CD1c-positive myeloid dendritic cell (primary cell): Measurements from ENCODE around the gene PPL.
"Not testable (repeated sequence)": the region's sequence is repeated elsewhere in the genome, so short reads cannot be mapped to it uniquely, and the experiment has no call there.

ENCODE experiments used
- DNase-seq: peaks from one replicate; pipeline ENCODE4 v3.0.0-alpha.2; 2016; ENCODE audit errors: extremely low spot score

The PPL gene

DNA sequence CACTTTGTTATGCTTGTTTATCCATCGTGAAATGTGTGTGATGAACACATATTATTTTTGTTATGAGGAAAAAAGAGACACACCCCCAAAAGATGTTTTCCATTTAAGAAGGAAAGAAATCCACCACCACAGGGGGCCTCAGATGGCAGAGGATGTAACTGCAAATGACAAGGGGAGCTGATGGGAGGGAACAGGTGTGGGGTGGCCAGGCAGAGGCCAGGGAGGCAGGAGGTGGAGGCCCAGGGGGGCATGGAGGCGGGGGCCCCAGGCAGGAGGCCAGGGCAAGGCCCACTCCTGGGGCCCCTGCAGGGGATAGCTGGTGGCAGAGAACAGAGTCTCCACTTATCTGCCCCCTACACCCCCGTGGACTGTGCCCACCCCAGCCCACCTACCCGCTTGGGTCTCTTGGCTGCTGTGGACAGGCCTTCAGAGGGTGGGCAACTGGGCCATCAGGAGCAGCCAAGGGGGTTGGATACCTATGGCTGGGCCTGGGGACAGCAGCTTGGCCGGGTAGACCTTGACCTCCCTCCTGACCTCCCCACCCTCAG is 28.0 kb downstream of the PPL start:
- DNase-seq: no peak

DNA sequence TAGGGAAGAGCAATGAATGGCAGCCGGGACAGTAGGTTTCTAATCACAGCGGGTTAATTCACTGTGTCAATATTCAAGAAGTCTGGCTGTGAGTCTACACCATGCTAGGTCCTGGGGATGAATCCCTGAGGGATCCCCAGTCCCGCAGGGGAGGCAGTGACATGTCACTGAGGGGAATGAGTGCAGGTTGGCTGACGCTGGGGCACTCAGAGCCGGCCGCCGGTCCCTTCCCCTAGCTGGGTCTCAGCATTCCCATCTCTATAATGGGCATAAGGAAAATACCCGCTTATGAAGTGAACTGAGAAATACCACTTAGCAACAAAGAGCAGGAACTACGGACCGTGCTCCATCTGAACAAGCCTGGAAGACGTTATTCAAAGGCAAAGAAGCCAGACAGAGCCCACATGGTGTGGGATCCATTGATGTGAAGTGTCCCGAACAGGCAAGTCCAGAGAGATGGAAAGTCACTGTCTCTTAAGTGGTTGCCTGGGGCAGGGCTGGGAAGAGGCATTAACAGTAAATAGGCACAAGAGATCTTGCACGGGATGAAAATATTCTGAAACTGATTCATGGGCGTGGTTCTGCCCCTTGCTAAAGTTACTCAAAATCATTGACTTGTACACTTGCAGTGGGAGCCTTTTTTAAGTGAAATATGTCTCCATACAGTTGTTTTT is 31.9 kb downstream of the PPL start:
- DNase-seq: no peak

DNA sequence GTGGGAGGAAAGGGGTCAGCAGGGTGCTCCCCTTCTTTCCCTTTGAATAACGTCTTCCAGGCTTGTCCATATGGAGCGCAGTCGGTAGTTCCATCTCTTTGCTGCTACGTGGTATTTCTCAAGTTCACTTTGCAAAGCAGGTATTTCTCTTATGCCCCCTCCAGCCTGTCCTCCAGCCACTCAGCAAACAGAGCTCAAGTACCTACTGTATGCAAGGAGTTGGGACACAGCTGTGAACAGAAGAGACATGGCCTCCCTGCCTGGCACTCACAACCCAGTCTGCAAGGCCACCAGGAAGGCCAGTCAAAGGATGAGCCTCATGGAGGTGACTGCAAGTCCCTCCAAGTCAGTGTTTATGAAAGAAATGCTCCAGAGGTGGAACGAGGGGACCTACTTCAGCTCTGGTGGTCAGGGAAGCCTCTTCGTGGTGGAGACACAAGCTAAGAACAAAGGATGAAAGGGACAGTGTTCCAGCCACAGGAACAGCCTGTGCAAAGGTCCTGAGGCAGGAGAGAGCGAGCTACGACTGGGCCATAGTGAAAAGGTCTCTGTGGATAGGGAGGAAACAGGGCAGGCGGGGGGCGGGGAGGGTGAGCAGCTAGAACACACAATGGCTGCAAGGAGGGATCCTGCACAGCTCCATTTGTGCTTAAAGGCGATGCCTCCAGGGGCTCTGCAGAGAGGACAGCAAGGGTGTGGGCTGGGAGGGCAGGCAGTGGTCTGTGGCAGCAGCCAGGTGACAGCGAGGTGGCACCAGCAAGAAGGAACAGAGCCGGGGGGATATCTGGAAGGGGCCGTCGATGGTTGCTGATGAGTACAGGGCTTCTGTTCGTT is 32.6 kb downstream of the PPL start:
- no peak for DNase-seq

DNA sequence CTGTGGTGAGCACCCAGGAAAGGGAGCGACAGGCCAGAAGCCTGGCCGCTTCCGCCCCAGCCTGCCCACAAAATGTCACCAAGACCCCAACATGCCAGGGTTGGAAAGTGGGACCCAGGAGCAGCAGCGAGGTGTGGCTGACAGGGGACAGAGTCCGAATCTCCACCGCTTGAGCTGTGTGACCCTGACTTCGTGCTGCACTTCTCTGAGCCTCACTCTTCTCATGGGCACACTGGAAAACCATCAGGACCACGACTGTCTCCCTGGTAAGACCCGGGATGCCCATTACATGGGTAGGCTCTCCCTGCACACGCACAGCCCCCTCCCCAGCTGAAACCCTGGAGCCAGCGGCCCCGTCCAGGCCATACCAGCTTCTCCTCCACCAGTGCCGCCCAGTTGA is 34.9 kb downstream of the PPL start:
- no peak for DNase-seq

DNA sequence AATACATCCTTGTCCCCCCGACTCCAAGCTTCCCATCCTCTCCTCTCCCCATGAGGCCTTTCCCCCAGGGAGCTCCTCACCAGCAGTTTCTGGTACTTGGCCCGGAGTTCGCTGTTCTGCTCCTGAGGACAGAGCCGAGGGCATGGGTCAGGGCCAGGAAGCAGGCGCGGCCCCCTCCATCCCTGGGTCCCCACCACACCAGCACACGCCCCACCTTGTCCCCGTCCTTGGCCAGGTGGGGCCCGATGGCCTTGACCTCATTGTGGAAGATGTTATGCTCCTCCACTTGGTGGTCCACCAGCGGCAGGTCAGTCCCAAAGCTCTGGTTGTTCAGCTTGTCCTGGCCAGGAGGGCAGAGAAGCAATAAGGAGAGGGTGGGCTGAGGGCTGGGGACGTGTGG is 36.2 kb downstream of the PPL start:
- no peak for DNase-seq

DNA sequence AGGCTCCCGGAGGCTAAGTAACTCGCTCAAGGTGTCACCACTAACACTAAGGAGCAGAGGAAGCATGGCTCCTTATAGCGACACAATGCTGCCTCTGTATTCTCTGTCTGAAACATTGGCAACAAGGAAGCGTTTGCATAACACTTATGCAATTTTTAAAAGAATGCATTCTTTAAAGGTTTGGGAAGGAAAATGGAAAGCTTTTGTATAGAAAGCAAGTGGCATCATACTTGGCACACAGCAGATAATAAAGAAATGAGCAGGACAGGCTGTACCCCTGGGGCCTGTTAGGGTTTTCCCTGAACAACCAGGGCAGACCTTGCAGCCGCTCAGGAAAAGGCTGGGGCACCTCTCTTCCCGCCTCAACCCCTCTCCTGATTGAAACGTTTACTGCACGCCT is 36.9 kb downstream of the PPL start:
- DNase-seq: no peak

DNA sequence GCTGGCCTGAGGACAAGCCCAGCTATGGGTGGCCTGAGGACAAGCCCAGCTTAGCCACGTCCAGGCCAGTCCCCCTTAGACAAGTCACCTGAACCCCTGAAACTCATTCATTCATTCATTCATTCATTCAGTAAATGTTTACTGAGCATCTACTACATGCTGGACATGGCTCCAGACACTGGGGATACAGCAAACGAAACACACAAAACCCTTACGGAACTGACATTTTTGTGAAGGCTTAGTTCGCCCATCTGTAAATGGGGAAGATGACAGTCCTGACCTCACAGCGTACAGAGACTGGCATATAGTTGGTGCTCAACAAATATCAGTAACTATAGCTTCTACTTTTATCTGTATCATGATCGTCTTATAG is 37.5 kb downstream of the PPL start:
- DNase-seq: no peak

DNA sequence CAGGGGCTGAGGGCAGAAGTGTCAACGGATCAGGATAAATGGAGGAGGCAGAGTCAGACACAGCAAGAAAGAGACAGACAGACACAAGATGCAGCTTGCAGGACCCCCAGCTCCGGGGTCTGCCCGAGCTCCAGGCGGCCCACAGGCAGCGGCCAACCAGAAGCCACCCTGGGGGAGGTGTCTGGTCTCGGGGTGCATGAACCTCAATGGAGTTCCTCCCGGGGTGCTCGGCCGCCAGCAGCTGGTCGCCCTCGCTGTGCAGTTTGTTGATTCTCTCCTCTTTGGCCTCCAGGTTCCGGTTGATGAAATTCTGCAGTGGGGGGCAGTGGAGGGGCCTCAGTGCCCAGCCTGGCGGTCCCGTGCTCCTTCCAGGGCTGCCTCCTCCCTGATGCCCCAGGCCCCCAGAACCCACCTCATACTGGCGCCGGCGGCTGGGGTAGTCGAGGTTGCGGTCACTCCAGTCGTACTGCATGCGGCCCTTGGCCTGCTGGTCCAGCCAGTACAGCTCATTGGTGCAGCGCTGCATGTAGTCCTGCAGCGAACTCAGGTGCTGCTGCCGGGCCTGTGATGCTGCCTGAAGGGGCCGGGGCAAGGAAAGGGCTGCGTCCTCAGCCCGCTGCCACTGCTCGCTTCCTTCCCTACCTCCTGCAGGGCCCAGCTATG is 38.0 kb downstream of the PPL start:
- no peak for DNase-seq

DNA sequence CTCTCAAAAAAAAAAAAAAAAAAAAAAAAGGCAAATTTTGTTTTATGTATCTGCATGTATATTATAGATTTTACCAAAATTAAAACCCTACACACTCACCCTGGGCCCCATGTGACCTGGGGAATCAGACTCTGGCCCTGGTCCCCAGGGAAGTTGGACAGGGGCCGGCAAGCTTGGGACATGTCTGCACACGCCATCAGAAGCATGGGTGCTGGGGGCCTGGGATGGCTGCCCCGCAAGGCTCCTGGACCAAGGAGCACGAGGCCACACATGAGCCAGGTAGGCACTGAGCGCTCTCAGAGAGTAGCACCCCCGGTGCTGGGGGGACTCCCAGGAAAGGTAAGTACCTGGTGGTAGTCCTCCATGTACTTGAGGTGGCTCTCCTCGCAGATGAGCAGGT is 39.6 kb downstream of the PPL start:
- no peak for DNase-seq

DNA sequence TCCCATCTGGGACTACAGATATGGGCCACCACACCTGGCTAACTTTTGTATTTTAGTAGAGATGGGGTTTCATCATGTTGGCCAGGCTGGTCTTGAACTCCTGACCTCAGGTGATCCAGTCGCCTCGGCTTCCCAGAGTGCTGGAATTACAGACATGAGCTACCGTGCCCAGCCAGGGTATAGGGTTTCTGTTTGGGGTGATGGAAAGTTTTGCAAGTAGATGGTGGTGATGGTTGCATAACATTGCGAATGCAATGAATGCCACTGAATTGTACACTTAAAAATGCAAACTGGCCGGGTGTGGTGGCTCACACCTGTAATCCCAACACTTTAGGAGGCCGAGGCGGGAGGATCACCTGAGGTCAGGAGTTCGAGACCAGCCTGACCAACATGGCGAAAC is 40.2 kb downstream of the PPL start:
- not testable (repeated sequence) for DNase-seq

DNA sequence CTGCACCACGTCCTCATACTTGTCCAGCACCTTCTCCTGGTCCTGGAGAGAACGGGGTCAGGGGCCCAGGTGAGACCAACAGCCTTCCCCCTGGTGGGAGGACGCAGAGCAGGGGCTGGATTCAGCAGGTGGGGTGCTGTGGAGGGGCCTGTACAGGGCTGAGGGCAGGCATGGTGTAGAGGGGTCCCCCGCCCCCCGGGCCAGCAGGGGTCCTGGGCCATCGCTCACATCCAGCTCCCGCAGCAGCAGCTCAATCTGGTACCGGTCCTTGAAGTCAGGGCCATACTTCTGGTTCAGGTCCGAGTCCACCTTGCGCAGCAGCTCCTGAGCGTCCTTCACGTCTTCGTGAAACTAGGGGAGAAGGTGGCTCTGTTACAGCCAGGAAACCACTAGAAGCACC is 41.6 kb downstream of the PPL start:
- no peak for DNase-seq

DNA sequence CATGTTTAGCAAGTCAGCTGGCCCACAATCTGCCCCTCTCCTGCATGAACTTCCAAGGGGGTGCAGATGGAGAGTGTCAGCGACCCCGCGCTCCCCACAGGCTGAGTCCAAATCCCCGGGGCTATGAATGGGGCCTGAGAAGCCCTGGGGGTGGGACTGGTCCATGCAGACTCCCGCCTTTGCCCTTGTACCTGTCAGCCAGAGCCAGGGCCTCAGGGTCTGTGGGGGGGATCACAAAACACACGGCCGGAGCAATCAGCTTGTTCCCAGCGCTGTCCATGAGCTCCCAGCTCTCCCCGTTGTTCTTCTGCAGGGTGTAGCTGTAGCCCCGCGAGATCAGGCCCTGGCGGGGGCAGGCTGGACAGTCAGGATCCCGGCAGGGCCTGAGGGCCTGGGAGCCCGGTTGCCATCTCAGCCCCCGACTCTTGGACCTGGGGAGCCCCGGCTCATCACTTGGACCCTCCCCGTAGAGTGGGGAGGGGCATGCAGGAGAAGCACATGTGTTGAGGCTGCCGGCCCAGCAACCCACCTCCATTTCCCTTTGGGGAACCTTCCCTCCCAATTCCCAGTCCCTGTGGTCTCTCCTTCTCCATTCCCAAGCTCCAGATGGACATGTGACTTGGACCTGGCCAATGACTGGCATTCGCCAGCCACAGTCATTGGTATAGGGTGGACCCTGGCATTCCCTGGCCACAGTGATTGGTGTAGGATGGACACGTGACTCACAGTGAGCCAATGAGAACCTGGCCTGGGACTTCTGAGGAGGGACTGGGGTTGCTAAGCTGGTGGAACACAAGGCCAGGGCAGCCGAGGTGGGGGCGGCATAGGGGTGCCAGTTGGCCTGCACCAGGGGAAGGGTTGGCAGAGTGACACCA is 42.4 kb downstream of the PPL start:
- DNase-seq: peak; percentile 3

DNA sequence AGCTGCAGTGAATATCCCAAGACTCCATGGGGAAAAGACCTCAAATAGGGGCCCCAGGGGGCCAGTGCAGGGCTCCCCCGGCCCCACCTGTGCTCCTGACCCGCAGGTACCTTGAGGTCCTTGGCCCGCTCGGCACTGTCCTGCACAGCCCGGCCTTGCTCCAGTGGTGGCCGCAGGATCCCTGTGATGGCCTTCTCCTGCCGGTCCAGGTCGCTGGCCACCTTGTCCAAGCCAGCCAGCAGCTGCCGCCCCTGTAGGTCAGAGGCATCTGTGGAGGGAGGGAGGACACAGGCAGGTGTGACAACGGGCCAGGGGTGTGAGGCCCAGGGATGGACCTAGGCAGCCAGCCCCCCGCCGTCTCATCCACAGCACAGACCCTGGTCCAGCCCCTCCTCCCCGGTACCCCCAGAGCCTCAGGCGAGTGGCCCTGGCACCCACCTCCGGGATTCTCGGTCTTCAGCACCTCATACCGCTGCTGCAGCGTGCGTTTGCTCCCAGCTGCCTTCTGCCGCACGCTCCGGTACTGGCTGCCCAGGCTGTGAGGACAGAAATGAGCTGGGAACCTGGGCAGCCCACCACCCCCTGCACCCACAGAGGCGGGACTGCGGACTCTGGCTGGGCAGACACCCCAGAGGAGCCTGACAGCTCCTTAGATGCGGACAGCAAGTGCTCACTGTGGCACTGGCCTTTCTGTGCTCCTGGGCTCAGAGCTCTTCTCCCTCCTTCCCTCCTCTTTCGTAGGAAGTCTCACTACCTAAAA is 43.7 kb downstream of the PPL start:
- no peak for DNase-seq

DNA sequence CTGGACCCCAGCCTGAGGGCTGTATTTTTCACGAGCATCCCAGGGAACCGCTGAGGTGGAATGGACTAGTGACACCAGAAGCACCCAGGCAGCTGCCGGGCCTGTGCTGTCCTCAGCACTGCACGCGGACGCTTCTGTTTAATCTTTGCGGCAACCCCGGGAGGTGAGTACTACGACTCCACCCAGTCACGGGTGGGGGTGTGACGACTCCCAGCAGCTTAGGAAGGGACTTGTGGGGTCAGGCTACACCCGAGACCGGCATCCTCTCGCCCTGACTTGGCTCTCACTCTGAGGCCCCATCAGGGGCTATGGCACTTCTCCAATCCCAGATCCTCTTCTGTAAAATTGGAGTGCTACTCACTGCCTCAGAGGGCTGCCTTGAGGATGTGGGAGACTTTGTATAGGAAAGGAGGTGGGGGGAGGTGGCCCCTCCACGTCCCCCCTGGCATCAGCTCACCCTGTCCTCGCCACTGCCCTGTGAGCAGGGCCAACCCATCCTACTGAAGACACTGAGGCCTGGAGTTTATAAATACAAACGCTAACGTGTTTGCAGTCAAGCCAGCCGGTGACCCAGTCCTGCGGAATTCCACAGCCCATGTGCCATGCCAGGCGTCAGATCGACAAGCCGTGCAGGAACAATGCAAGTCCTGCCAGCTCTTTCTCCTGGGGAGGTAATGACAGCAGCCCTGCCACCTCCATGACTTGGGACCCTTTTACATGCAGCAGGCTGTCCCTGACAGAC is 44.4 kb downstream of the PPL start:
- peak; percentile 18 for DNase-seq

DNA sequence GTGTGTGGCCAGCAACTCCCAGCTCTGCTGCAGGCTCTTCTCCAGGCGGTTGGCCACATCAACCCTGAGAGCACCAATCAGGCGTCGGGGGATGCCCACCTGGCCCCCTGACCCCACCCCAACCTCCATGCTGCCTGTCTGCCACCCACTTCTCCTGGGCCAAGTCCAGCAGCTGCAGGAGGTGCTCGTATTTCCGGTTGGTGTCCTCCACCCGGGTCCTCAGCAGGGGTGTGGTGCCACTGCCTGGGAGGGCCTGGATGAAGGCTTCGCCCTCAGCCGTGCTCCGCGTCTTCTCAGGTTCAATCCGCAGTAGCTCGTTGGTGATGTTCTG is 45.1 kb downstream of the PPL start:
- DNase-seq: no peak

DNA sequence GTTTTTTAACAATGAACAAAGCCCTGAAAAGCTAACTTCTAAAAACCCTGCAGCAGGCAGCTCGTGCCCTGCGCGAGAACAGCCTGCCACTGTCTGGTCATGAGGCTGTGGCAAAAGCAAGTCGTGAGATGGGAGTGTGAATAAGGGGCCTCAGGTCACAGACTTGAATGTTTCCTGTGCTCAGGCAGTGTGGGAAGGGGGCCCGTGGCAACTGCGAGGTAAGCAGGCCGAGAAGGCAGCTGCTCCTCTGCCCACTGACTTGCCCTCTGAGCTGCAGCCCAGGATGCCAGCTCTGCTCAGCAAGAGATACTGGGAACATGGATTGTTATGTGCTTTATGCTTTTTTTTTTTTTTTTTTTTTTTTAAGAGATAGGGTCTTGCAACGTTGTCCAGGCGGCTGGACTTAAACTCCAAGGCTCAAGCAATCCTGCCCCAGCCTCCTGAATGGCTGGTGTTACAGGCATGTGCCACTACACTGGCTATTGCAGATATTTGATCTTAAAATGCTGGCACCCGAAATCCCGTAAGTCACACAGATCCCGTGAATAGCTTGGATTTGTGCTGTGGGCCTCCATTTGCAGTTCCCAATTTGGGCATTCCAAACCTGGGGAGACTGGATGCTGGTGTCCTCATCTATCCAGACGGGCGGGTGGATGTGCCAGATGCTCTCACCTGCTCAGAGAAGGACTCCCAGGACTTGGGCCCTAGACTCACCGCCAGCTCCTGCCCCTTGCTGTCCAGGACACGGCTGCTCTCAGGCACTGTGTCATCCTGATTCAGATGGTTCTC is 45.7 kb downstream of the PPL start:
- DNase-seq: no peak

DNA sequence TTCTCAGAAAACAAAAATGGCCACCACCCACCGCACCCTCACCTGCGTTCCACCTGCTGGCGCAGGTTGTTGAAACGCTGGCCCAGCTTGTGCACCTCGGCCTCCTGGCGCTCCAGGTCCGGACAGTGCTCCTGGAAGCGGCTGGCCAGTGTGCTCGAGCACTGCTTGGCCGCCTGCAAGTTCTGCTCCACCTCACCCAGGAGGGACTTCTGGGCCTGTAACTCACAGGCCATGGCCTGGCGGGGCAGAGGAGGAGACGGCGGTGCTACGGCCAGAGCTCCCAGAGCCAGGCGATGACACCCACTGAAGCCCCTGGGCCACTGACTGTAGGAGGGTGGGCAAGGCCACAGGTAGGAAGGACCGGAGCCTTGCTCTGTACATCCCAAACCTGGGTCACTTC is 46.3 kb downstream of the PPL start:
- no peak for DNase-seq

DNA sequence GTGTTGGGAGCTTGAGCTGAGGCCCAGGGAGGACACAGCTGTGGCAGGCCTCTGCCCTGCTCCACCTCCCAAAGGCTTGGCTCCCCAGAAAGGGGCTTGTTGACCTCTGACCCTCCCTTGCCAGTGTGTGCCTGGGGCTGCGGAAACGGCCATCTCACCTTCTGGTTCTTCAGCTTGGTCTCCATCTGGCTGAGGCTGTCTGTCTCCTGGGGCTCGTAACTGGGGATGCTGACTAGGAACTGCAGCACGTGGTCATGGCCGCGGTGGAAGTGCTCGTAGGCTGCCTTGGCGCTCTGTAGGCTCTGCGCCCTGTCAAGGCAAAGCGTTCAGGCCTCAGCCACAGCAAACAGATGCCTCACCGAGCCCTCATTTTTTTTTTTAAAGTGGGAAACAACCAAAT is 46.9 kb downstream of the PPL start:
- no peak for DNase-seq

DNA sequence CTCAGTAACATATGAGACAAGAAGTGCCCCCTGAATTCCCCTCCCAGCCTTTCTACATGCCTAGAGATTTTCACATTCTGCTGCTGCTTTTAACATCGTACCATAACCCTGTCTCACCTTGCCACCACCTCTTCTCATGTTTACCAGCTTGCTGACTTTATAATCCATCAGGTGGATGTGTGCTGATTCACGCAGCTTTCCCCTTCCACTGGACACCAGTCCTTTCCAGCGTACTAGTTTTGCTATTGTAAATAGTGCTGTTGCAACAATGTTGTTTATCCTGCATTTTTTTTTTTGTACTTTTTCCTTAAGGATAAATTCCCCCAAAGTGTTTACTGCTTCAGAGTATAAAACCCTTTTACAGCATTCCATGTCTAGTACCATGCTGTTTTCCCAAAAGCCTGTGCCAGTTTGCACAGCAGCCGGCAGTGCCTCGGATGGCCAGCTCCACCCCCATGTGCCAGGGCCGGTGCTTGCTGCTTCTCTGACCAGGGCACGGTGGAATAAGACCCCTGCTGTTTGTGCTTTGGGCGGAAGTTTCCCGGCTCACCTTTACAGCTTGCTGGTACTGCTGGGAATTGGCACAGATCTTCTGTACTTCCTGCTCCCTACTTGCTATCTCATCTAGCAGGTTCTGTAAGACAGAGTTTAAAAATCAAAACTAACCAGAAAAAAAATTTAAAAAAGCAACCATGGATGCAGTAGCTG is 48.4 kb downstream of the PPL start:
- no peak for DNase-seq
